AG09319 (cell line): ENCODE measurements around the gene TRAF1.

Experiments used
- DNase-seq: peaks from one replicate; pipeline ENCODE4 v3.0.0-alpha.2; 2010; ENCODE audit warnings: low read depth; ENCODE audit errors: extremely low read depth
- TF ChIP-seq, protein P1 (sequence below): IDR thresholded peaks from 2 replicates; pipeline ENCODE4 v1.5.1; 2011; ENCODE audit warnings: low read depth, mild to moderate bottlenecking, inconsistent platforms, low read length, moderate library complexity

Gene TRAF1

DNA sequence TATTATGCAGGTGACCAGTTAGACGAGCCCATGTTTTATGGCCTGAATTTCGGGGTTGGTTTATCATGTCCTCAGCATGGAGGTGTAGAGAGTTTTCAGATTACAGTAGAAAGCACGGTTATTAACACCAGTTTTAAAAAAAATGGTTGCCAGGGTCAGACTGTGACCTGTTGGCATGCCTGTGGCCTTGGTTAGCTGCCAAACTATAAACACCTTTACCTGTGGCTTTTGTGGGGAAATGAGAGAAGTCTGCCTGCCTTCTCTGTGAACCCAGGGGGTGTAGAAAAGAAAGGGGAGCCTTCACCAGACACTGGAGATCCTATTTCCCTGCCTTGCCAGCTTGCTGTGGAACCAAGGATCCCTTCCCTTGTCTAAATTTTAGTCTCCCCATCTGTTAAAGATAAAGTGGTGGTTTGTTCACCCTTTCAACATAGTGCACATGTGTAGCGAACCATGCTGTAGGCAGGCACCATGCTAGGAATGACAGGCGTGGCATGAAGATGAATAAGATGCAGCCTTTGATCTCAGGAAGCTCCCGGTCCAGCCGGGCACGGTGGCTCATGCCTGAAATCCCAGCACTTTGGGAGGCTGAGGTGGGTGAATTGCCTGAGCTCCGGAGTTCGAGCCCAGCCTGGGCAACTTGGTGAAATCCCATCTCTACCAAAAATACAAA, 43.5 kb downstream of the TRAF1 start:
- DNase-seq, result no peak
- TF ChIP-seq, protein P1, sequence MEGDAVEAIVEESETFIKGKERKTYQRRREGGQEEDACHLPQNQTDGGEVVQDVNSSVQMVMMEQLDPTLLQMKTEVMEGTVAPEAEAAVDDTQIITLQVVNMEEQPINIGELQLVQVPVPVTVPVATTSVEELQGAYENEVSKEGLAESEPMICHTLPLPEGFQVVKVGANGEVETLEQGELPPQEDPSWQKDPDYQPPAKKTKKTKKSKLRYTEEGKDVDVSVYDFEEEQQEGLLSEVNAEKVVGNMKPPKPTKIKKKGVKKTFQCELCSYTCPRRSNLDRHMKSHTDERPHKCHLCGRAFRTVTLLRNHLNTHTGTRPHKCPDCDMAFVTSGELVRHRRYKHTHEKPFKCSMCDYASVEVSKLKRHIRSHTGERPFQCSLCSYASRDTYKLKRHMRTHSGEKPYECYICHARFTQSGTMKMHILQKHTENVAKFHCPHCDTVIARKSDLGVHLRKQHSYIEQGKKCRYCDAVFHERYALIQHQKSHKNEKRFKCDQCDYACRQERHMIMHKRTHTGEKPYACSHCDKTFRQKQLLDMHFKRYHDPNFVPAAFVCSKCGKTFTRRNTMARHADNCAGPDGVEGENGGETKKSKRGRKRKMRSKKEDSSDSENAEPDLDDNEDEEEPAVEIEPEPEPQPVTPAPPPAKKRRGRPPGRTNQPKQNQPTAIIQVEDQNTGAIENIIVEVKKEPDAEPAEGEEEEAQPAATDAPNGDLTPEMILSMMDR, result no peak

DNA sequence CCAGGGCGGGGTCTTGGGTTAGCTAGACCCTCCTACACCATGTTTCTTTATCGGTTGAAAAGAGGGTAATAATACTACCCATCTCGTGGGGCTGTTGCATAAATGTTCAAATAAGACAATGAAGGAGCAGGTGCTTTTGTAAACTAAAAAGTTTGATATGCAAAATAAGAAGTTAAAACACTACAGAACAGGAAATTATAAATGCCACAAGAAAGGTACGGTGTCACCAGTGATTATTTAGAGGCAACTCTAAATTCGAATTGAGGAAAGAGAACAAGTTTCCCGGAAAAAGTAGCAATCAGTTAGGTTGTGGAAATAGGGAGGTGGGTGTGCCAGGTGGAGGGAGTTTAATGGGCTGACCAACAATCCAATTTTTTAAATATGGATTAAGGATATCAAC, 47.1 kb downstream of the TRAF1 start:
- no peak for DNase-seq
- TF ChIP-seq, protein P1, result no peak

DNA sequence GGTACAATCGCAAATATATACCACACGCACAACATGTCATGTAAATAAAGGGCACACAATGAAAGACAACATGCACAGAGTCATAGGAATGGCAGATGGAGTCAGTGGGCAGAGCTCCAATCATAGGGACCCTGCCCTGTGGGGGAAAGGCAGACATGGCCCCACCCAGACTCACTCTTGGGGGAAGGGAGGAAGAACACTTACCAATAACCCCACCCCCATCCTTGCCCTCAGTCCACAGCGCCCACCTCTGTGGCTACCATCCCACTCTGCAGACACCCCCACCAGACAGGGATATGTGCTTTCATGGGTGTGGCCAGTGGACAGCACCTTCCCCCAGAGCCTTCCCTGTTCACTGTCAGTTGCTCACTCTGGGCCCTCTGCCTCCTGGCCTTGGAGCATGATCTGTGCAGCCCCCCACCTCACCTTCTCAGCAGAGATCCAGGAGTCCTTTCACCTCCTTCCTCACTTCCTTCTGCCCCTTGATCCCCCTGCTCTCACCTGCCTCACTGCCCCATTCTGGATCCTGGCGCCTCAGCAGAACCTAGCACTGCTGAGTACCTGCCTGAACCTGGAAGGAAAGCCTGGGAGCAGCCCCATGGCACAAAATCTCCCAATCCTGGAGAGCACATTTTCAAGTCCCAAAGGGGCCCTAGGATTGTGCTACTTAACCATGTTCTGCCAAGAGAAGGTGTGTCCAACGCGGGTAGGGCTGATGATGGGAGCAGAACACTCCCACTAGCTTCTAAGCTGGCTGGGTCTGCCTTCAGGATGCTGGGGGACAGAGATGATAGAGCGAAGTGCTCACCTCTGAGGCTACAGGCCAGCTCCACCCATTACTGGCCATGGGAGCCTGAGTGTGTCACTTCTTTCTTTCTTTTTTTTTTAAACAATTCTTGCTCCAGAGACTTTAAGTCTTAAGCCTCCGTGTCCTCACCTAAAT, 48.1 kb downstream of the TRAF1 start:
- TF ChIP-seq, protein P1, result no peak
- DNase-seq, result no peak

DNA sequence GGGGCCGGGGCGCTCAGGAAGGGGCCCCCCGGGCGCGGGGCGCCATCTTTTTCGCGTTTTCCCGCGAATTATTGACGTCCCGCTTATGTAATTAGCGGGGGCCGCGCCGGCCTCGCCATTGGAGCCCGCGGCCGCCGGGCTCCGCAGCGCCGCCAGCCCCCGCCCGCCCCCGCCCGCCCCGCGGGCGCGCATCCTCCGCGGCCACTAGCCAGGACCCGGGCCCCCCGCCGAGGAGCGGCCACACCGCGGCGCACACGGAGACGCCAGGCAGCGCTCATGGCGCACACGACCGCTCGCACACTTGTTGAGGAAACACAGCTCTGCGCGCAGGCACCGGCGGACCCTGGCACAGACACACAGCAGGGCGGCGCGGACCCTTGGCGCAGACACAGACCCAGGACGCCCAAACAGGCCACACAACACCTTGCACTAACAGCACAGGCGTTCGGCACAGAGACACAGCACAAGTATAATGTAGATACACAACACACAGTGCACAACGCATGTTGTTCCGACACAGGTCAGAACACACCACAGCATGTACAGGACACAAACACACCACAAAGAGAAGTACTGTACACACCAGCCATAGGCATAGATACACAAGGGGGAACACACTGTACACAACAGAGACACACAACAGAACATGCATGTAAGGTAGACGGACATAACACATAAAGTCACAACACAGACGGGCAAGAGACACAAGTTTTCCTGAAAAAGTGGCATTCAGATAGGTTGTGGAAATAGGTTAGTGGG, 49.1 kb downstream of the TRAF1 start:
- no peak for DNase-seq
- TF ChIP-seq, protein P1, result no peak; the same call in none of the 2 replicates

DNA sequence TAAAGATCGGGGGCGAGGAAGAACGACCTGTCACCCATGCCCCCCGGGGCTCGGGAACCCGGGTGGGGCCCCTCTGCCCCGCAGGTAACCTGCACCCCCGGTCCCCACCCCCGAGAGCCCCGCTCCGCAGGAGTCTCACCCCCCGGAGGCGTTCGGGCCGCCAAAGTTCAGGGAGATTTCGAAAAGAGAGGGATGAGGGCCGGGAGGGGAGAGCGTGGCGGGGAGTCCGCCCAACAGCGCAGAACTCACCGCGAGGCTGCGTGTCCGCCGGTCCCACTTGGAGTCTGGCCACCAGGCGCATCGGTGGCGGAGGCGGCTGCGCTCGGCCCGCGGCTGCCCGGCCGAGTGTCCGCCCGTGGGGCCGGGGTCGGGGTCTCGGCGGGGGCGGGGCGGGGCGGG, 49.8 kb downstream of the TRAF1 start, which contains the start of gene PHF19:
PHF19 (minus strand) TSS at position 347 of the 399 bp plus-strand sequence. CDS start 2,447 bp downstream, outside the sequence.
- no peak for DNase-seq
- TF ChIP-seq, protein P1, result no peak

DNA sequence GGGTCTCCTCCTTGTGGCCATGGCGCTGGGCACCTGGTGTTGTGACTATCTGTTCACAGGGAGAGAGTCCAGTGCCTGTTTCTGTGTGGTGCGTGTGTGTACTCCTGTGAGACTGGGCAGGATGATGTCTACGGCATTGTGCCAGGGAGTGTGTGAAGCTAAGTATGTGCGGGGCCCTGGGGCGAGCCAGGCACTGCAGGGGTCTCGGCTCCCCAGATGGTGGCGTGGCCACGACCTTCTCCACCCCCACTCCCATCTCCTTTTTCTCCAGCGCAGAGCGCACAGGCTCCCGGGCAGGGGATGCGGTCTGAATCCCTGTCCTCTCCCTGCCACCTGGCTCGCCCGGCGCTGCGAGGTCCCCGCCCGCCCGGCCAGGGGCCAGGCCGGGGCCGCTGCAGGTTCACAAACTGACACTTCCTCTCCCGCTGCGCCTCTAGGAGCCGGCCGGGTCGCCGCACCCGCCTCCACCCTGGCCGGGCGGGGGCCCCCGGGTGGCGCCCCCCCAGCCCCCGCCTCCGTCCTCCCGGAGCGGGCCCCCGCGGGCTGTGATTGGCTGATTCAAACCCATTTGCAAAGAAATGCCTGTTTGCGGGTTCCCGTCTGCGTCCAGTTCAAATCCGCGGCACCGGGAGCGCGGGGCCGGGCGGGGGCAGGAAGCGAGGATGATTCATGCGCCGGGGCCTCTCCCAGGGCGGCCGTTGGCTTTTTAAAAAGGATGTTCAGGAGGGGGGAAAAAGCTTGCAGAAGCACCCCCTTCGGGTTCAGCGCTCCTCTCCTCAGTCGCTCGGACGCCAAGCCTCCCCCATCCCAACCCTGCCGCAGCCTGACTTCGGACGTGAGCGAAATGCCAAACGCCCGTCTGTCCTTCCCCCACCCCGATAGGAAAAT, 50.4 kb downstream of the TRAF1 start:
- peak; percentile 39 for DNase-seq
- TF ChIP-seq, protein P1, result peak; percentile 0
